ENCODE results near the gene DTNB. TPM values are rescaled to one million over a fixed set of nuclear protein-coding genes. Genes with fewer than 3 reads are reported as not detected.

The DTNB gene
- polyA plus RNA-seq, 4 donors = 11.8 to 23.8 (median 19.2) TPM

- no peak for DNase-seq (ENCODE audit: low read depth in 4 of 4, low spot score in 3 of 4)
These were observed 193.6 kb downstream of the DTNB start for GRCh38 chr2:25479761-25480160.

DNA sequence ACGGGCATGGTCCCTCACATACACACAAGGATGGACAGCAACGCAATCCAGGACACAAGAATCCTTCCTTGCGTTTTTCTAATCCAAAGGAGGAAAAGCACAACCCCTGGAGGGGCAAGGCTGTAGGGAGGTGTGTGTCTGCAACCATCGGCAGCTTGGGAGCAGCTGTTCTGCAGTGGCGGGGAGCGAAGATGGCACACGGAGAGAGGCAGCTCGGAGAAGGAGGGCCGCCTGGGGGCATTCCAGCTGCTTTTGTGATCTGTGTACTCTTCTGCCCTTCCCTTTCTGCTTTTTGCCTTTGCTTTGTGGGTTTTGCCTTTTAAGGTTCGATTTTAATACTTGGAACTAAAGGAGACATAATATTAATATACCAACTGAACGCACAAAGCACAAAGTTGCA, 194.6 kb downstream of the DTNB start:
- no peak for DNase-seq (ENCODE audit: low read depth in 4 of 4, low spot score in 3 of 4)

DNA sequence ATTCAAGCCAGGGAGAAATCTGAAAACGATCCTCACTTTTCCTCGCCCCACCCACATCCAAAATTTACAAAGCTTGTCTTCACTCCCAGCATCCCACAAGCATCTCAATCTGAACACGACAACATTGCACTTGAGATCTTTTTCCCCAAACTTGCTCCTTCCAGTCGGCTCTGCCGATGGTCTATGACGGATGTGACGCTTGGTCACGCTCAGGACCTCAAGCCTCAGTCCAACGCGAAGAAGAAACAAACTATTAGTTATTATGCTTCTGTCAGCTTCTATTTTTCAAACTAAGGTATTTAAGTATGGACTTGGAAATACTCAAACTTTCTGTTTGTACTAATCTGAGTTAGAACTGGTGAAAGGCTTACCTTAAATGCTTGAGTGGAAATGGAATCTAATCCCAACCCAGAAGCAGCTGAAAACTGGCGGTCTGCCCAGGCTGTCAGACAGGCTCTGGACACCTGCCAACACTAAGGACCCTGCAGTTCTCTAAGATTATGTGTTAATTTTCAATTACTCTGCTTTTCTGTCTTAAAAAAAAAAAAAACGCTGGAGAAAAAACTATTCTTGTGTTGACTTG, 199.5 kb downstream of the DTNB start:
- peak; percentile 39 to 57 (median 51) for DNase-seq (ENCODE audit: low read depth in 4 of 4, low spot score in 3 of 4)

DNA sequence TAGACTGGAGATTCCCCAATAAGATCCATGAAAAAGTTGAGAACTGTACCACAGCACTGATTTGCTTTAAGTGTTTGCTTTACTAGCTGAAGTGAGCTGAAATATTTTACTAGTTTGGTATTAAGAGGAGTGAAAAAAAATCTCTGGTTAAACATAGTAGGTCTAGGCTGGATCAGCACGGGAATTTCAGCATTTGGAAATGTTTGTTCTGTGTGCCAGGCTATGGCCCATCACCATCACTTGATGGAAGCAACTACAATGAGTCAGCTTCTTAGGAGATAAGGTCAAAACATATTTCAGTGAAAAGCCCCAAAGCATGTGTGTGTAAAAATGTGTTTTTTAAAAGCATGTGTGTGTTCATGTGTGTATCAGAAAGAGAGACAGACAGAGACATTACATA, 200.2 kb downstream of the DTNB start:
- no peak for DNase-seq (ENCODE audit: low read depth in 4 of 4, low spot score in 3 of 4)

- DNase-seq (ENCODE audit: low read depth in 4 of 4, low spot score in 3 of 4) = no peak
These were observed 202.6 kb downstream of the DTNB start for GRCh38 chr2:25470806-25471205.

DNA sequence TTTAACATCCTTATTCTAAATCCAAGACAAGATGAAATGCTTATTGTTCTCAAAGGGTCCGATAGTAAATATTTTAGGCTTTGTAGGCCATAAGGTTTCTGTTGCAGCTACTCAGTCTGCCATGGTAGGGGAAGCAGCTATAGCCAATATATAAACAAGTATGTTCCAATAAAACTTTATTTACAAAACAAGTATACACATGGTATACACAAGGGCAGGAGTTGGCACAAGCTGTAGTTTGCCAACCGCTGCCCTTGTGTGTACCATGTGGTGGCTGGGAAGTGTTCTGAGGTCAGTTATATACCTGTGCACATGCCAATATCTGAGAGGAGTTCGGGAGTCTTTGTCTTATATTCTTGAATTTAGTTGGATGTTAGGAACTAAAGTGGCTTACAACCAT, 205.6 kb downstream of the DTNB start:
- DNase-seq (ENCODE audit: low read depth in 4 of 4, low spot score in 3 of 4) = no peak

DNA sequence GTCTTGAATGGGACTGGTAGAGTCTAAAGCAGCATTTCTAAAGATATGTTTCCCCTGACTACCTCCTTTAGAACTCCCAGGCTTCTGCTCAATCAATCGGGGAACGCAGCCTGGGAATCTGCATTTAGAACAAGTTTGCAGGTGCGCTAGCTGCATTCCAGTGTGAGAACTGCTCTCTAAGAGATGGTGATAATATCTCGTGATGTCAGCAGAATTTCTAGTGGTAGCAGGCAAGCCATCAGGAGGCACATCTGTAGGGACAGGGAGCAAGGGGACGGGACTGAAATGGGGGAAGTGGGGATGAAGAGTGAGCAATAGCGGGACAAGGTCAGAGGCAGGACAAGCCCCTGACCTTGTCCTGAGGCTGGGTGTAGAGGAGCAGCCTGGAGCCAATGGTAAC, 211.4 kb downstream of the DTNB start:
- no peak for DNase-seq (ENCODE audit: low read depth in 4 of 4, low spot score in 3 of 4)

GRCh38 chr2:25460261-25460905, 213.0 kb downstream of the DTNB start:
- DNase-seq (ENCODE audit: low read depth in 4 of 4, low spot score in 3 of 4) = no peak

- DNase-seq (ENCODE audit: low read depth in 4 of 4, low spot score in 3 of 4) = no peak
These were observed 218.4 kb downstream of the DTNB start for GRCh38 chr2:25454824-25455611.

GRCh38 chr2:25453199-25453905, 220.0 kb downstream of the DTNB start:
- no peak for DNase-seq (ENCODE audit: low read depth in 4 of 4, low spot score in 3 of 4)

GRCh38 chr2:25448808-25449207, 224.6 kb downstream of the DTNB start:
- no peak for DNase-seq (ENCODE audit: low read depth in 4 of 4, low spot score in 3 of 4)

DNA sequence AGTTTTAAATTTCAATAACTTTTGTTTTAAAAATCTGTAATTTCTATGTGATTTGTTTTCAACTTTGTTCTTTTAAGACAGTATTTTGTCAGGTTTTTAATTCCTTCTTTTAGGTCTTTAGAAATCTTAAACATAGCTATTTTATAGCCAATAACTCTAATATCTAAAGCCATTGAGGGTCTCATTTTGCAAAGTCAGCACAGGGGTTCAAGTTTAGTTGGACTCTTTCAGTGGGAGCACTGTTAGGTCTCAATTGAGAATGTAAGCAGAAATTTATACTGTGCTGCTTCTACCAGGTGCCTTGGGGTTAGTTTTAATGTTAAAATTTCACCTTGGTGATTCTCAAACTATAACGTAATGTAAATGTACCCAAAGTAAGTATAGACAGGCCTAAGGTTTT, 226.4 kb downstream of the DTNB start:
- DNase-seq (ENCODE audit: low read depth in 4 of 4, low spot score in 3 of 4) = no peak

- DNase-seq (ENCODE audit: low read depth in 4 of 4, low spot score in 3 of 4) = no peak
These were observed 227.3 kb downstream of the DTNB start for GRCh38 chr2:25446122-25446521.

- no peak for DNase-seq (ENCODE audit: low read depth in 4 of 4, low spot score in 3 of 4)
These were observed 227.9 kb downstream of the DTNB start for GRCh38 chr2:25445464-25445863.

- DNase-seq (ENCODE audit: low read depth in 4 of 4, low spot score in 3 of 4) = no peak
These were observed 228.6 kb downstream of the DTNB start for GRCh38 chr2:25444608-25445270.

DNA sequence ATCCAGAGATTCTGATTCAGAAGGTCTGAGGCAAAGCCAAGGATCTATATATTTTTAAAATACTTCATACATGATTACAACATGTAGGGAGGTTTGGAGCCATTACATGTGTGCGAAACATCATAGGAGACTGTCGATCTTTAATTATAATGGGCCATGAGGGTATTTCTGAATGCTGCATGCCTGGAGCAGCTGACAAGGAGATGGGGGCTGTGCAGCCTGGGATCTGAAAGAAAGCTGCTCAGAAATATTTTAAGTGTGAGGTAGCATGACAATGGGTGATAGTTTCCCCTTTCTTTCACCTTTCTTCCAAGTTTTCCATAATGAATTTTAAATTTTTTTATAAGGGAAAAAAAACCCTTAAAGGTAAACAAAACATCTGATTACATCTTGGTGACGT, 229.6 kb downstream of the DTNB start:
- no peak for DNase-seq (ENCODE audit: low read depth in 4 of 4, low spot score in 3 of 4)

GRCh38 chr2:25441353-25441752, 232.0 kb downstream of the DTNB start:
- DNase-seq (ENCODE audit: low read depth in 4 of 4, low spot score in 3 of 4) = no peak

GRCh38 chr2:25438793-25439192, 234.6 kb downstream of the DTNB start:
- no peak for DNase-seq (ENCODE audit: low read depth in 4 of 4, low spot score in 3 of 4)

- no peak for DNase-seq (ENCODE audit: low read depth in 4 of 4, low spot score in 3 of 4)
These were observed 235.3 kb downstream of the DTNB start for GRCh38 chr2:25437881-25438662.

DNA sequence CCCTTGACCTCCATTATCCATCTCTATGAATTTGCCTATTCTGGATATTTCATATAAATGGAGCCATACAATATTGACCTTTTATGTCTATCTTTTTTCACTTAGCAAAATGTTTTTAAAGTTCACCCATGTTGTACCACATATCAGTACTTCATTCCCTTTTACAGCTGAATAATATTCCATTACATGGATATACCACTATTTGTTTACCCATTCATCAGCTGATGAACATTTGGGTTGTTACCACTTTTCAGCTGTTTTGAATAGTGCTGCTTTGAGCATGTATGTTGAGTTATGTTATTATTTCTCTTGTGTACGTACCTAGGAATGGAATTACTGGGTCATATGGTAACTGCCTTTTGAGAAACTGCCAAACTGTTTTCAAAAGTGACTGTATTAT, 238.0 kb downstream of the DTNB start:
- DNase-seq (ENCODE audit: low read depth in 4 of 4, low spot score in 3 of 4) = no peak

All from left renal pelvis (tissue), 4 donors.